Cardiac muscle cell (in vitro differentiated cells and primary cell): ENCODE measurements around the gene BLOC1S4. TPM values are rescaled to one million over a fixed set of nuclear protein-coding genes. Genes with fewer than 3 reads are reported as not detected.
A peak's percentile ranks its signal among the peaks of the same experiment; 100 is the strongest.

Experiments
- DNase-seq, 2 donors: peaks; one replicate each; pipeline versions ENCODE4 v3.0.0 to v3.0.0-alpha.2; 2010 to 2017; ENCODE audit warnings: low read depth in 1 of 2, low spot score in 1 of 2
- H3K27ac ChIP-seq: fragments of 200-600 bp; sonication (generic); 2 replicates; pipeline ENCODE4 v1.5.1; 2016
- H3K27me3 ChIP-seq: fragments of 200-600 bp; sonication (generic); 2 replicates; pipeline ENCODE4 v1.6.0; 2016; ENCODE audit warnings: control low read depth
- H3K36me3 ChIP-seq: fragments of 200-600 bp; sonication (generic); 2 replicates; pipeline ENCODE4 v1.5.1; 2016; ENCODE audit warnings: control low read depth
- H3K4me1 ChIP-seq: fragments of 200-600 bp; sonication (generic); 2 replicates; pipeline ENCODE4 v1.8.1; 2017; ENCODE audit warnings: low read depth, mild to moderate bottlenecking, mixed run types
- H3K4me3 ChIP-seq: fragments of 200-600 bp; sonication (generic); 2 replicates; pipeline ENCODE4 v1.5.1; 2016; ENCODE audit warnings: mild to moderate bottlenecking
- H3K9me3 ChIP-seq: fragments of 200-600 bp; sonication (generic); 2 replicates; pipeline ENCODE4 v1.5.1; 2017; ENCODE audit warnings: low read depth, mild to moderate bottlenecking, control low read depth
- CTCF ChIP-seq: IDR thresholded peaks from 2 replicates; pipeline ENCODE4 v1.5.1; 2012; ENCODE audit warnings: low read depth, mild to moderate bottlenecking, low read length
- polyA plus RNA-seq: library from polyadenylated mRNA; unstranded; fragments of >200 nt; fragmentation: Nextera tagmentation; extraction: Ambion mirVana; gene quantifications from 2 replicates; pipeline ENCODE4 v1.2.1, GENCODE V29; 2016
- total RNA-seq: library from RNA; depleted of rRNA; stranded (reverse); fragments of >200 nt; gene quantifications from 2 replicates; pipeline ENCODE4 v1.2.3, GENCODE V29; 2016

Gene BLOC1S4
- total and polyA plus RNA-seq, 2 experiments from 2014 or later = 48.9 to 53.5 TPM

GRCh38 chr4:6673660-6674499 lies 42.1 kb upstream of the BLOC1S4 start:
- peak; percentile 94 to 96 for DNase-seq
- TF ChIP-seq CTCF = no peak
- Histone ChIP-seq H3K36me3 (no peaks in the 10 kb centered on the region), H3K27me3 (no peaks in the 10 kb centered on the region), H3K9me3 (no peaks in the 10 kb centered on the region), H3K4me3 (peak overlapping the region; percentile 49), H3K27ac (peak overlapping the region; percentile 18), H3K4me1 (peaks cover 8% of the 10 kb centered on the region)

GRCh38 chr4:6674500-6675149 lies 41.3 kb upstream of the BLOC1S4 start:
- Histone ChIP-seq H3K27ac (peak overlapping the region; percentile 18), H3K9me3 (no peaks in the 10 kb centered on the region), H3K4me1 (peaks cover 8% of the 10 kb centered on the region), H3K4me3 (peak overlapping the region; percentile 49), H3K27me3 (no peaks in the 10 kb centered on the region), H3K36me3 (no peaks in the 10 kb centered on the region)
- peak; percentile 25 for TF ChIP-seq CTCF
- DNase-seq = peak; percentile 24 to 27

GRCh38 chr4:6676722-6677558 lies 39.0 kb upstream of the BLOC1S4 start:
- DNase-seq = peak in 1 of 2 donors; percentile 24
- Histone ChIP-seq H3K27me3 (no peaks in the 10 kb centered on the region), H3K36me3 (no peaks in the 10 kb centered on the region), H3K4me3 (no peak overlapping the region), H3K27ac (peak overlapping the region; percentile 39), H3K9me3 (no peaks in the 10 kb centered on the region), H3K4me1 (peaks cover 8% of the 10 kb centered on the region)
- no peak for TF ChIP-seq CTCF

GRCh38 chr4:6680372-6681034 lies 35.5 kb upstream of the BLOC1S4 start:
- H3K36me3 ChIP-seq = no peaks in the 10 kb centered on the region
- DNase-seq = no peak
- no peaks in the 10 kb centered on the region for H3K27me3 ChIP-seq
- no peaks in the 10 kb centered on the region for H3K9me3 ChIP-seq
- H3K27ac ChIP-seq = no peak overlapping the region
- no peak overlapping the region for H3K4me3 ChIP-seq
- TF ChIP-seq CTCF = no peak
- H3K4me1 ChIP-seq = peaks cover 4% of the 10 kb centered on the region

GRCh38 chr4:6681191-6681590 lies 34.8 kb upstream of the BLOC1S4 start:
- no peaks in the 10 kb centered on the region for H3K9me3 ChIP-seq
- TF ChIP-seq CTCF = no peak
- peaks cover 4% of the 10 kb centered on the region for H3K4me1 ChIP-seq
- no peak for DNase-seq
- no peak overlapping the region for H3K4me3 ChIP-seq
- H3K27ac ChIP-seq = no peak overlapping the region
- H3K36me3 ChIP-seq = no peaks in the 10 kb centered on the region
- no peaks in the 10 kb centered on the region for H3K27me3 ChIP-seq
